ENCODE results near the gene TRAPPC14. TPM values are rescaled to one million over a fixed set of nuclear protein-coding genes. Genes with fewer than 3 reads are reported as not detected.

The TRAPPC14 gene
- total and polyA plus RNA-seq, 7 donors: 4.1 to 14.2 (median 7.4) TPM

- Histone ChIP-seq H3K27me3 (ENCODE audit: insufficient read depth in 3 of 3, low read length in 2 of 3) (no peaks in the 10 kb centered on the region), H3K4me1 (peaks cover 17% of the 10 kb centered on the region), H3K27ac (no peak overlapping the region), H3K36me3 (ENCODE audit: insufficient read depth in 1 of 2, low read depth in 1 of 2) (no peaks in the 10 kb centered on the region), H3K4me3 (no peak overlapping the region), H3K9me3 (no peaks in the 10 kb centered on the region)
- DNase-seq (no peak), ATAC-seq (no peak)
- 50 to 68% (median 61%) methylated on average over 1 of the region's 1 CpG for WGBS, 3 donors
- intact Hi-C loops (cut with DNase I): loop anchor here (5.0 kb wide), 3 partner anchors 36 to 136 kb away; partner anchors contain the start of gene COPS6 (in 1 of the 2)
- TF ChIP-seq, protein P1, sequence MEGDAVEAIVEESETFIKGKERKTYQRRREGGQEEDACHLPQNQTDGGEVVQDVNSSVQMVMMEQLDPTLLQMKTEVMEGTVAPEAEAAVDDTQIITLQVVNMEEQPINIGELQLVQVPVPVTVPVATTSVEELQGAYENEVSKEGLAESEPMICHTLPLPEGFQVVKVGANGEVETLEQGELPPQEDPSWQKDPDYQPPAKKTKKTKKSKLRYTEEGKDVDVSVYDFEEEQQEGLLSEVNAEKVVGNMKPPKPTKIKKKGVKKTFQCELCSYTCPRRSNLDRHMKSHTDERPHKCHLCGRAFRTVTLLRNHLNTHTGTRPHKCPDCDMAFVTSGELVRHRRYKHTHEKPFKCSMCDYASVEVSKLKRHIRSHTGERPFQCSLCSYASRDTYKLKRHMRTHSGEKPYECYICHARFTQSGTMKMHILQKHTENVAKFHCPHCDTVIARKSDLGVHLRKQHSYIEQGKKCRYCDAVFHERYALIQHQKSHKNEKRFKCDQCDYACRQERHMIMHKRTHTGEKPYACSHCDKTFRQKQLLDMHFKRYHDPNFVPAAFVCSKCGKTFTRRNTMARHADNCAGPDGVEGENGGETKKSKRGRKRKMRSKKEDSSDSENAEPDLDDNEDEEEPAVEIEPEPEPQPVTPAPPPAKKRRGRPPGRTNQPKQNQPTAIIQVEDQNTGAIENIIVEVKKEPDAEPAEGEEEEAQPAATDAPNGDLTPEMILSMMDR (IDR thresholded peaks at IDR 0.05): no peak
Measured at GRCh38 chr7:100128637-100128963, 29.9 kb downstream of the TRAPPC14 start.

- peaks cover 17% of the 10 kb centered on the region for H3K4me1 ChIP-seq
- no peaks in the 10 kb centered on the region for H3K36me3 ChIP-seq (ENCODE audit: insufficient read depth in 1 of 2, low read depth in 1 of 2)
- ATAC-seq (no peak), DNase-seq (peak; percentile 32 to 61)
- peak overlapping the region; percentile 92 for H3K4me3 ChIP-seq
- no peaks in the 10 kb centered on the region for H3K27me3 ChIP-seq (ENCODE audit: insufficient read depth in 3 of 3, low read length in 2 of 3)
- H3K27ac ChIP-seq: peak overlapping the region; percentile 91
- no peaks in the 10 kb centered on the region for H3K9me3 ChIP-seq
- intact Hi-C loops (cut with DNase I): loop anchor here (5.0 kb wide), 3 partner anchors 36 to 136 kb away; partner anchors contain the start of gene COPS6 (in 1 of the 2)
- WGBS, 3 donors: 4 to 11% (median 5%) methylated on average over 37 of the region's 37 CpGs
- TF ChIP-seq, protein P1 (IDR thresholded peaks at IDR 0.05): no peak
Measured at GRCh38 chr7:100127866-100128636, 30.5 kb downstream of the TRAPPC14 start.

- peak; percentile 89 to 93 for DNase-seq
- no peaks in the 10 kb centered on the region for H3K9me3 ChIP-seq
- H3K4me1 ChIP-seq: peaks cover 17% of the 10 kb centered on the region
- TF ChIP-seq, protein P1 (IDR thresholded peaks at IDR 0.05): no peak
- peak within 1 kb of the TSS; percentile 91 for H3K27ac ChIP-seq
- ATAC-seq: peak; percentile 94 to 96 (median 95)
- peak within 1 kb of the TSS; percentile 92 for H3K4me3 ChIP-seq
- H3K27me3 ChIP-seq (ENCODE audit: insufficient read depth in 3 of 3, low read length in 2 of 3): no peaks in the 10 kb centered on the region
- H3K36me3 ChIP-seq (ENCODE audit: insufficient read depth in 1 of 2, low read depth in 1 of 2): peaks cover 0 to 5% of the 10 kb centered on the region in 2 donors
- intact Hi-C loops (cut with DNase I): loop anchor here (5.0 kb wide), 3 partner anchors 35 to 135 kb away; partner anchors contain the start of gene COPS6 (in 1 of the 2)
- whole genome bisulfite sequencing, 3 donors: 0 to 1% (median 0%) methylated on average over 59 to 85 of the region's 85 CpGs
Measured at GRCh38 chr7:100126931-100127865, 31.3 kb downstream of the TRAPPC14 start, which contains the start of gene MBLAC1. MBLAC1 (plus strand) TSS chr7:100126967; CDS start chr7:100127396, 429 bp downstream.

DNA sequence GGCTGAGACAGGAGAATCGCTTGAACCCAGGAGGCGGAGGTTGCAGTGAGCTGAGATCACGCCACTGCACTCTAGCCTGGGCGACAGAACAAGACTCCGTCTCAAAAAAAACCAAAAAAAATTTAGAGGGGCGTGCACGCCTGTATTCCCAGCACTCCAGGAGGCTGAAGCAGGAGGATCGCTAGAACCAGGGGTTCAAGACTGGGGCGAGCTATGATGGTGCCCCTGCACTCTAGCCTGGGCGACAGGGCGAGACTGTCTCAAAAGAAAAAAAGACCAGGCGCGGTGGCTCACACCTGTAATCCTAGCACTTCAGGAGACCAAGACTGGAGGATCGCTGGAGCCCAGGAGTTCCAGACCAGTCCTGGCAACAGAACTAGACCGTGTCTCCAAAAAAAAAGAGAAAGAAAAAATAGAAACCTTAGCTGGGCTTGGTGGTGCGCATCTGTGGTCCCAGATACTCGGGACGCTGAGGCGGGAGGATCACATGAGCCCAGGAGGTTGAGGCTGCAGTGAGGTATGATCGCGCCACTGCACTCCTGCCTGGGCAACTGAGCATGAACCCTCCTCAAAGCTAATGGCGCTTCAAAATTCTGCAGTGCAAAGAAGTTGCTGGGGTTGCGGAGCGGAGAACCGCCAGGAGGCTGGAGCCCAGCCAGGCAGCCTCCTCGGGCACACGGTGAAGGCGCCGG is 32.1 kb downstream of the TRAPPC14 start:
- Histone ChIP-seq H3K9me3 (no peaks in the 10 kb centered on the region), H3K27me3 (ENCODE audit: insufficient read depth in 3 of 3, low read length in 2 of 3) (no peaks in the 10 kb centered on the region), H3K36me3 (ENCODE audit: insufficient read depth in 1 of 2, low read depth in 1 of 2) (peaks cover 0 to 5% of the 10 kb centered on the region in 2 donors), H3K4me3 (peak overlapping the region; percentile 92), H3K4me1 (peaks cover 17% of the 10 kb centered on the region), H3K27ac (peak overlapping the region; percentile 91)
- 11% methylated on average over 29 of the region's 29 CpGs for WGBS, 3 donors
- peak; percentile 14 to 51 (median 24) for ATAC-seq
- intact Hi-C loops (cut with DNase I): loop anchor here (5.0 kb wide), 3 partner anchors 34 to 134 kb away; partner anchors contain the start of gene COPS6 (in 1 of the 2)
- TF ChIP-seq, protein P1 (IDR thresholded peaks at IDR 0.05): no peak
- DNase-seq: no peak

Data from psoas muscle (tissue), 8 donors.